A673 (cell line): ENCODE data around the gene IL6R. TPM values are rescaled to one million over a fixed set of nuclear protein-coding genes. Genes with fewer than 3 reads are reported as not detected.

Experiments used
- BruUV-seq: library from RNA; stranded (reverse); fragments of 400-500 nt; replicated peaks from 2 replicates; lab custom pipeline; 2021; lab: Mats Ljungman, UMichigan
- CTCF ChIA-PET: fragments of 300-600 bp; sonication (Branson Sonifier 250); formaldehyde crosslinking; loops from one replicate; lab custom pipeline; 2022; ENCODE audit warnings: antibody characterized with exemption; lab: Charles Lee
- POLR2A ChIA-PET: fragments of 300-600 bp; sonication (Branson Sonifier 250); formaldehyde crosslinking; loops from one replicate; lab custom pipeline; 2022; ENCODE audit warnings: antibody characterized with exemption; ENCODE audit not compliant: low non-redundant PET; lab: Charles Lee
- DNase-seq: peaks from one replicate; pipeline ENCODE4 v3.0.0-alpha.2; 2015; ENCODE audit warnings: low spot score
- H3K27ac ChIP-seq: fragments of 200-600 bp; sonication (generic); 2 replicates; pipeline ENCODE4 v1.5.1; 2016; ENCODE audit warnings: mixed run types, low read depth, mild to moderate bottlenecking, mixed read lengths, antibody characterized with exemption, low read length; ENCODE audit not compliant: poor library complexity, severe bottlenecking
- H3K27me3 ChIP-seq: fragments of 200-600 bp; sonication (generic); replicated peaks from 2 replicates; pipeline ENCODE4 v1.6.1; 2017; ENCODE audit warnings: mixed run types, low read depth, mild to moderate bottlenecking, mixed read lengths, antibody characterized with exemption, low read length; ENCODE audit not compliant: insufficient read depth, poor library complexity
- H3K36me3 ChIP-seq: fragments of 200-600 bp; sonication (generic); 2 replicates; pipeline ENCODE4 v1.6.1; 2016; ENCODE audit warnings: mixed run types, mild to moderate bottlenecking, mixed read lengths, antibody characterized with exemption, low read length; ENCODE audit not compliant: insufficient read depth, poor library complexity, severe bottlenecking
- H3K4me1 ChIP-seq: fragments of 200-600 bp; sonication (generic); 2 replicates; pipeline ENCODE4 v1.6.1; 2017; ENCODE audit warnings: mixed run types, mild to moderate bottlenecking, mixed read lengths, antibody characterized with exemption, low read length; ENCODE audit not compliant: insufficient read depth, poor library complexity, severe bottlenecking
- H3K4me3 ChIP-seq: fragments of 200-600 bp; sonication (generic); 2 replicates; pipeline ENCODE4 v1.5.1; 2016; ENCODE audit warnings: low read depth, mixed run types, mild to moderate bottlenecking, mixed read lengths, low read length; ENCODE audit not compliant: poor library complexity, severe bottlenecking
- H3K9me3 ChIP-seq: fragments of 200-600 bp; sonication (generic); 2 replicates; pipeline ENCODE4 v1.6.1; 2016; ENCODE audit warnings: mixed run types, low read depth, mild to moderate bottlenecking, mixed read lengths, antibody characterized with exemption, low read length; ENCODE audit not compliant: poor library complexity, severe bottlenecking
- EZH2 ChIP-seq: fragments of 200-600 bp; sonication (generic); IDR thresholded peaks from 2 replicates; pipeline ENCODE4 v1.6.1; 2017; ENCODE audit warnings: borderline replicate concordance, low read depth, mild to moderate bottlenecking, mixed read lengths, antibody characterized with exemption, low read length; ENCODE audit not compliant: poor library complexity, severe bottlenecking
- intact Hi-C: fragments of 100-400 bp; cut with micrococcal nuclease; formaldehyde crosslinking; loops from one replicate; pipeline ENCODE4 v1.10.0; 2022; ENCODE audit not compliant: unreplicated experiment
- total RNA-seq: library from RNA; stranded (reverse); gene quantifications from 2 replicates; pipeline ENCODE4 v1.2.3, GENCODE V29; 2021
- TF ChIP-seq, protein P1 (sequence below): fragments of 300-800, 200-600 bp; sonication (generic); conservative IDR thresholded peaks from 2 replicates; pipeline ENCODE4 v1.5.1; 2017; ENCODE audit warnings: low read depth, mild to moderate bottlenecking, antibody characterized with exemption, low read length, moderate library complexity, mixed read lengths

The IL6R gene
- total RNA-seq, 1 experiment from 2014 or later = 1.9 TPM

DNA sequence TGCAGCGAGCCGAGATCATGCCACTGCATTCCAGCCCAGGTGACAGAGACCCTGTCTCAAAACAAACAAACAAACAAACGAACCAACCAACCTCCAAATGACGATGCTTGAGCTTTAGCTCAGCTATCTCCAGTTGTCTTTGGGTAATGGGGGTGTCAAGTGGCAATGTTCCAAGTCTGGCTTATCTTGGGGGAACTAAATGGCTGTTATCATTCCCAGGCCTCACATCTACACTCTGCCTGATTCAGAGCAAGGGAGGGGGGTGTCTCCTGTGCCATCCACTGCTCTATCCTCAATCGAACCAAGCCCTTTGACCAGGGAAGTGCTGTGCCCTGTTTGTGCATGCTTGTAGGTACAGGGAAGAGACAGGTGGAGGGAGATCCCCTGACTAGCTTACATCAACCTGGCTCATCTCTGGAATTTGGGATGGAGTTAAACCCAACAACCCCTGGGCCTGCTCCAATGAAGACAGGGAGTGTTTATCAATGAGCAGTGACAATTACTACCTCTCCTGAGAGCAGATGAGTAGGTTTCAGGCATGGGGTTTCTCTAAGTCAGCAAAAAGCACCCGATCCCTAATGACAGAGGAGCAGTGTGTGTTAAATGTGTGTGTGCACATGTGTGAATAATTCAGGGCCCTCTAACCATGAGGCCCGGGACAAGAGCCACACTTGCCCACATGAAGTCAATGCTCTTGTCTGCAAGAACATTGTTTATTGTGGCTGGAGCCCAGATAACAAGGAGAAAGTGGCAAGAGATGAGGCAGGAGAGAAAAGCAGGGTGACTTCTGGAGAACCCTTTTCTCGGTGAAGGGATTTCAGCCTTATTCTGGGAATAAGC, 20.3 kb upstream of the IL6R start:
- H3K36me3 ChIP-seq = no peaks in the 10 kb centered on the region
- no peak for DNase-seq
- H3K4me3 ChIP-seq = no peak overlapping the region
- POLR2A ChIA-PET = no interaction called here
- CTCF ChIA-PET = interaction anchor here (0.5 kb wide), 1 partner anchor 613 kb away, joined by 4 read pairs; no protein-coding TSS in a partner anchor
- no TSS peak for BruUV-seq
- intact Hi-C loops = no loop called here
- no peaks in the 10 kb centered on the region for H3K27me3 ChIP-seq
- TF ChIP-seq, protein P1, sequence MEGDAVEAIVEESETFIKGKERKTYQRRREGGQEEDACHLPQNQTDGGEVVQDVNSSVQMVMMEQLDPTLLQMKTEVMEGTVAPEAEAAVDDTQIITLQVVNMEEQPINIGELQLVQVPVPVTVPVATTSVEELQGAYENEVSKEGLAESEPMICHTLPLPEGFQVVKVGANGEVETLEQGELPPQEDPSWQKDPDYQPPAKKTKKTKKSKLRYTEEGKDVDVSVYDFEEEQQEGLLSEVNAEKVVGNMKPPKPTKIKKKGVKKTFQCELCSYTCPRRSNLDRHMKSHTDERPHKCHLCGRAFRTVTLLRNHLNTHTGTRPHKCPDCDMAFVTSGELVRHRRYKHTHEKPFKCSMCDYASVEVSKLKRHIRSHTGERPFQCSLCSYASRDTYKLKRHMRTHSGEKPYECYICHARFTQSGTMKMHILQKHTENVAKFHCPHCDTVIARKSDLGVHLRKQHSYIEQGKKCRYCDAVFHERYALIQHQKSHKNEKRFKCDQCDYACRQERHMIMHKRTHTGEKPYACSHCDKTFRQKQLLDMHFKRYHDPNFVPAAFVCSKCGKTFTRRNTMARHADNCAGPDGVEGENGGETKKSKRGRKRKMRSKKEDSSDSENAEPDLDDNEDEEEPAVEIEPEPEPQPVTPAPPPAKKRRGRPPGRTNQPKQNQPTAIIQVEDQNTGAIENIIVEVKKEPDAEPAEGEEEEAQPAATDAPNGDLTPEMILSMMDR = no peak
- no peak for TF ChIP-seq EZH2
- no peaks in the 10 kb centered on the region for H3K9me3 ChIP-seq
- no peak overlapping the region for H3K27ac ChIP-seq
- no peaks in the 10 kb centered on the region for H3K4me1 ChIP-seq

DNA sequence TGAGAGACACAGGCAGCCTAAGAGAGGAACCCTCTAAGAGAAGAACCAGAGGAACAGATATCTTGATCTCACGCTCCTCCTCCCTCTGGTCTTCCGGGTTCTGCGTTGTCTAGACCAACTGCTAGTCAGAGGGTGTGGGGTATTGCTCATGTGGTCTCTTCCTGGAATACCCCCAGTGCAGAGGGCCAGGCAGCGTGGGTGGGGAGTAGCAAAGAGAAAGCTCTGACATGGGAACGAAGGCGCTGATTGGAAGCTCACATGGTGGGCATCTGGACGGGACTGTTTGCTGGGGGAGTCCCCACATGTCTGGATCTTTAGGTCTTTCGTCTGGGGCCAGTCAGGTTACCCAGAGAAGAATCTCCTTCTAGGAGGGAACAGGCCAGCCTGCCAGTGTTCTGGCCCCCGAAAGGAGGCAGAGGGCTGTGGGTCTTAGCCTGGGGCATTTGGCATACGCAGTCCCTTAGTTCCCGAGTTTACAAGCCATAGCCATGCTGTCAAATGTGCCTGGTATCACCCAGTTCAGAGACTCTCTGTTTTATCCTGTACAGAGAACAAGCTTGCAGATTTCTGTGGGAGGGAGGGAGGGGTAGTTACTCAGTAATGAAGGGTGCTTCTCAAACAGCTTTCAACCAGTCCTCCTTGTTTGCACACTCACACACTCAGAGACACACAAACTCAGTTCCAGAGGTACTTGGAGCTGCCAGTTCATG, 18.3 kb upstream of the IL6R start:
- intact Hi-C loops = no loop called here
- Histone ChIP-seq H3K4me1 (no peaks in the 10 kb centered on the region), H3K4me3 (no peak overlapping the region), H3K27me3 (no peaks in the 10 kb centered on the region), H3K27ac (no peak overlapping the region), H3K9me3 (no peaks in the 10 kb centered on the region), H3K36me3 (no peaks in the 10 kb centered on the region)
- no peak for DNase-seq
- CTCF ChIA-PET = no interaction called here
- TF ChIP-seq EZH2 = no peak
- TF ChIP-seq, protein P1 = no peak
- POLR2A ChIA-PET = no interaction called here
- BruUV-seq = no TSS peak

DNA sequence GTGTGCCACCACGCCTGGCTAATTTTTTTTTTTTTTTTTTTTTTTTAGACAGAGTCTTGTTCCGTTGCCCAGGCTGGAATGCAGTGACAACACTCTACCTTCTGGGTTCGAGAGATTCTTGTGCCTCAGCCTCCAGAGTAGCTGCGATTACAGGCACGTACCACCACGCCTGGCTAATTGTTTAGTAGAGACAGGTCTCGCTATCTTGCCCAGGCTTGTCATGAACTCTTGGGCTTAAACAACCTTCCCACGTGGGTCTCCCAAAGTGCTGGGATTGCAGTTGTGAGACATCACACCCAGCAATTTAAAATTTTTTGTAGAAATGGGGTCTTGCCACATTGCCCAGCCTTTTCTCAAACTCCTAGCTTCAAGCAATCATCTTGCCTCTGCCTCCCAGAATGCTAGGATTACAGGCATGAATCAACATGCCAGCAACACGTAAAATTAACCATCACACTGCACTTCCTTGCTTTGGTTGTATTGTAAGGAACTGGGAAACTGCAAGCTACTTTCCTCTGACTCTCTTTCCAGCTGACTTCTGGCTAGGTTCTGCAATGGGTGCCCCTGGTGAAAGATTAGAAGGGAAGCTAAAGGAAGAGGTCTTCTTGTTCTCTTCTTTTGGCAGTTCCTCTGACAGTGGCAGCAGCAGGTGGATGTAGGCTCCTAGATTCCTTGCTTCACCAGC, 13.9 kb upstream of the IL6R start:
- no peak overlapping the region for H3K4me3 ChIP-seq
- POLR2A ChIA-PET = no interaction called here
- H3K4me1 ChIP-seq = no peaks in the 10 kb centered on the region
- no peak for DNase-seq
- no TSS peak for BruUV-seq
- CTCF ChIA-PET = no interaction called here
- H3K27me3 ChIP-seq = no peaks in the 10 kb centered on the region
- no peak for TF ChIP-seq EZH2
- TF ChIP-seq, protein P1 = no peak
- H3K9me3 ChIP-seq = no peaks in the 10 kb centered on the region
- H3K27ac ChIP-seq = no peak overlapping the region
- intact Hi-C loops = no loop called here
- no peaks in the 10 kb centered on the region for H3K36me3 ChIP-seq
